GM19023 (cell line): ENCODE measurements around the gene QRICH2.
"Not testable (repeated sequence)": the region's sequence is repeated elsewhere in the genome, so short reads cannot be mapped to it uniquely, and the experiment has no call there.

Experiments
- ATAC-seq: cut with Tn5 transposase; IDR thresholded peaks from one replicate; pipeline ENCODE4 v1.9.1; 2021; ENCODE audit warnings: mild to moderate bottlenecking, moderate library complexity; ENCODE audit not compliant: unreplicated experiment

Gene QRICH2, protein sequence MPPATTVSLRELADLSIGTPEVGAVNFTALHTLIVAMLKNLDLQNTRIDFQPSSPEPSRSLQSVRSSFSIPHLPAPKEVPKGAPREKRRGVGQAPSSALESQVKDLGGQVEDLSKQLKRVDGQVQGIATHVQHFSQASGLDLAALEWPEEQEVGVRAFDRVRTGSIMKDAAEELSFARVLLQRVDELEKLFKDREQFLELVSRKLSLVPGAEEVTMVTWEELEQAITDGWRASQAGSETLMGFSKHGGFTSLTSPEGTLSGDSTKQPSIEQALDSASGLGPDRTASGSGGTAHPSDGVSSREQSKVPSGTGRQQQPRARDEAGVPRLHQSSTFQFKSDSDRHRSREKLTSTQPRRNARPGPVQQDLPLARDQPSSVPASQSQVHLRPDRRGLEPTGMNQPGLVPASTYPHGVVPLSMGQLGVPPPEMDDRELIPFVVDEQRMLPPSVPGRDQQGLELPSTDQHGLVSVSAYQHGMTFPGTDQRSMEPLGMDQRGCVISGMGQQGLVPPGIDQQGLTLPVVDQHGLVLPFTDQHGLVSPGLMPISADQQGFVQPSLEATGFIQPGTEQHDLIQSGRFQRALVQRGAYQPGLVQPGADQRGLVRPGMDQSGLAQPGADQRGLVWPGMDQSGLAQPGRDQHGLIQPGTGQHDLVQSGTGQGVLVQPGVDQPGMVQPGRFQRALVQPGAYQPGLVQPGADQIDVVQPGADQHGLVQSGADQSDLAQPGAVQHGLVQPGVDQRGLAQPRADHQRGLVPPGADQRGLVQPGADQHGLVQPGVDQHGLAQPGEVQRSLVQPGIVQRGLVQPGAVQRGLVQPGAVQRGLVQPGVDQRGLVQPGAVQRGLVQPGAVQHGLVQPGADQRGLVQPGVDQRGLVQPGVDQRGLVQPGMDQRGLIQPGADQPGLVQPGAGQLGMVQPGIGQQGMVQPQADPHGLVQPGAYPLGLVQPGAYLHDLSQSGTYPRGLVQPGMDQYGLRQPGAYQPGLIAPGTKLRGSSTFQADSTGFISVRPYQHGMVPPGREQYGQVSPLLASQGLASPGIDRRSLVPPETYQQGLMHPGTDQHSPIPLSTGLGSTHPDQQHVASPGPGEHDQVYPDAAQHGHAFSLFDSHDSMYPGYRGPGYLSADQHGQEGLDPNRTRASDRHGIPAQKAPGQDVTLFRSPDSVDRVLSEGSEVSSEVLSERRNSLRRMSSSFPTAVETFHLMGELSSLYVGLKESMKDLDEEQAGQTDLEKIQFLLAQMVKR (N-terminal part only)

DNA sequence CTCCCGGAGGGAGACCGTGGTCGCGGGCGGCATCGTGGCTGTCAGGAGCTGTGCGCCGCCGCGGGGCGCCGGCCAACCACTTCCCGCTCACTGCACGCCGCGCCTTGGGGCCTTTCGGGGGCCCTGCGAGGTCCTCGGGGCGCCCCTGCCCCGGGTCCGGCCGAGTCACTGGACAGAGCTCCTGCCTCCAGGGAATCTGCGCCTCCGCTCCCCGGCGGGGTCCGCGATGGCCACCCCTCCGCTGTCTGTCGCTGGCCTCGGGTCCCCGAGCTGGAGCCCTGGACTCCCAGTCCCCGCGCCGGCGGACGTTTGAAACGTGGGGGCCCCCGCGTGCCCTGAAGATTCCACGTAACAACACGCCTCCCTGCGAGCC is at the start of gene QRICH2:
Gene QRICH2 (minus strand): TSS at position 311 of the 373 bp plus-strand sequence. CDS start 278 bp downstream, at position 33.
- ATAC-seq, result no peak

- ATAC-seq, result no peak
Observed at GRCh38 chr17:76357597-76358158, 49.6 kb upstream of the QRICH2 start.

GRCh38 chr17:76356803-76357456 is 48.9 kb upstream of the QRICH2 start:
- ATAC-seq, result no peak

GRCh38 chr17:76354747-76355310 is 46.8 kb upstream of the QRICH2 start:
- ATAC-seq, result no peak

DNA sequence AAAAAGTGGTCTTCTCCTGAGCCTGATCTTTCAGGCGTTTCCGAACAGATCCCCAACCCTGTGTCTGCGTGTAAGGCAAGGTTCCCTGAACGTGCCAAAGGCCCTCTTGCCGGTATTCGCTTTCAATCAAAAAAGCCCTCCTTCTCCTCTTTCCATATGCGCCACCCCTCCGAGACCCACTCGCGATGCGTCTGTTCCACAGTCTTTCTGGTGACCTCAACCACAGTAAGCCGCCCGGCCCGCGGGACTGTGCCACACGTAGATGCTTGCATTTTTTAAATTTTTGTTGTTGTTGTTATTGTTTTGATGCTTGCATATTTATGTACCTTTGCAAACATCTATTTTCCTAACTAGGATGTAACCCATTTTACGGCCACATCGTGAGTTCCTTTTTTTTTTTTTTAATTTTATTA is 46.2 kb upstream of the QRICH2 start:
- ATAC-seq, result no peak

DNA sequence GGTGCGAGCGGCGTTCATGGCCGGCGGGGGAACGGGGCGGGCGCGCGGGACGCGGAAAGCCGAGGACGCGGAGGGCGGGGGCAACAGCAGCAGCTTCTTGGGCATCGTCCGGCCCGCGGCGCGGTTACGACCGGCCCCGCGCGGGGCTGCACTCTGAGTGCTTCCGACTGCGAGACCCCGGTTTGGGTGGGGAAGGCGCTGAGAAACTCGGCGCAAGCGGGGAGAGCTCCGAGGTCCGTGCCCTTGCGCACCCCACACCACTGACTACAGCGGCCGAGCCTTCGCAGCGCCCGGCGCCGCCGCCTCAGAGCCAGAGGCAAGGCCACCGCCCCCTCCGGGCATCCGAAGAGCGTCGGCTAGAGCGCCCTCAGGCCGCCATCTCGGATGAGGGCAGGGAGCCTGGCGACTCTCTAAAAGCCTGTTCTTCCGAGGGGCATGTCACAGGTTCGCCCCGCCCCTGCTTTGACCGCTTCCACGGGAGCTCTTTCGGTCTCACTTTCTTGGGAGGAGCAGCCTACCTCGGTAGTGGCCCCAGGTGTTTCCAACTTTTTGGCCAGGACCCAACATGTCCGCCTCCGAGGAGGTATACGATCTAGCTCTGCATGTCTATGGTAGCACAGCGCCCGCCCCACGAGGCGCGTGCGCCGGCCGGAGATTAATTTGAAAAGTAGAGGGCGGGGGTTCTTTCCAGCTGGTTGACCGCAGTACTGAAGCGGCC is 45.7 kb upstream of the QRICH2 start, which contains the start of gene PRPSAP1:
Gene PRPSAP1 (minus strand): TSS at position 318 of the 718 bp plus-strand sequence. CDS start 213 bp downstream, at position 105.
- ATAC-seq, result peak; percentile 91

- ATAC-seq, result peak; percentile 28
Observed at GRCh38 chr17:76353004-76353598, 45.0 kb upstream of the QRICH2 start.

- ATAC-seq, result no peak
Observed at GRCh38 chr17:76351526-76352071, 43.5 kb upstream of the QRICH2 start.

DNA sequence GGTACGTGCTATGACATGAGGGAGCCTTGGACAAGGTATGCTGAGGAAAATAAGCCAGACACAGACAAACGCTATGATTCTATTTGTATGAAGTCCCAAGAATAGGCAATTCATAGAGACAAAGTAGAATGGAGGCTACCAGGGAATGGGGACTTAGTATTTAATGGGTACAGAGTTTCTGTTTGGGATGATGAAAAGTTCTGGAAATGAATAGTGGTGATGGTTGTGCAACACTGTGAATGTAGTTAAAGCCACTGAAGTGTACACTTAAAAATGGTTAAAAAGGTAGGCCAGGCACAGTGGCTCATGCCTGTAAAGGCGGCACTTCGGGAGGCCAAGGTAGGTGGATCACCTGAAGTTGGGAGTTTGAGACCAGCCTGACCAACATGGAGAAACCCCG is 42.4 kb upstream of the QRICH2 start:
- ATAC-seq, result no peak

DNA sequence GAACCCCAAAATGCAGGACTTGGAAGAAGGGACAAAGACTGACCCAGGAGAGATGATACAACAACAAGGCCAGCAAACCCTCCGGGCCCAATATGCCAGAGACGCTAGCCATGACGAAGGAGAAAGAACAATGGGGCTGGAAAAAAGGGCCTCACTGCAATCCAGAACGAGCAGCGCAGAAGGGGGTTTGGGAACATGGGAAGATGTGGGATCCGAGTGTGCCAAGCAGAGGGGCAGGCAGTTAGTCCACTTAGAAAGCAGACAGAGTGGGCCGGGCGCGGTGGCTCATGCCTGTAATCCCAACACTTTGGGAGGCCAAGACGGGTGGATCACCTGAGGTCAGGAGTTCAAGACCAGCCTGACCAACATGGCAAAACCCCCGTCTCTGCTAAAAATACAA is 38.9 kb upstream of the QRICH2 start:
- not testable (repeated sequence) for ATAC-seq

- no peak for ATAC-seq
Observed at GRCh38 chr17:76345377-76345974, 37.4 kb upstream of the QRICH2 start.

DNA sequence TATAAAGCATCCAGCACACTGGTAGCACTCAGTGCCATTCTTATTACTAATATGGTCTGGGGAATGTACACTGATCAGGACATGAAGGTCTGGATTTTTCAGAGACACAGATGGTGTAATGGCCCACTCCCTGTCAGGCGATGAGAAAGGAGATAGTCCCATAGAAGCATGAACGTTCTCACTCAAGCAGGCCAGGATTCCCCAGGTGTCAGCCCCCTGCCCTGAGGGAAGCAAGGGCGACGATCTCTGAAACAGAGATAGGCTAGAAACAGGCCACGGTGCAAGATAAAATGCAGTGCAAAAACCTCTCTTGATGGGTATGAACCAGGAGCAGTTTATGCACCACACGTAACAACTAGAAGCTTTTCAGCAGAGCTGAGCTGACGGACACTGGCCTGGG is 35.0 kb upstream of the QRICH2 start:
- ATAC-seq, result no peak

DNA sequence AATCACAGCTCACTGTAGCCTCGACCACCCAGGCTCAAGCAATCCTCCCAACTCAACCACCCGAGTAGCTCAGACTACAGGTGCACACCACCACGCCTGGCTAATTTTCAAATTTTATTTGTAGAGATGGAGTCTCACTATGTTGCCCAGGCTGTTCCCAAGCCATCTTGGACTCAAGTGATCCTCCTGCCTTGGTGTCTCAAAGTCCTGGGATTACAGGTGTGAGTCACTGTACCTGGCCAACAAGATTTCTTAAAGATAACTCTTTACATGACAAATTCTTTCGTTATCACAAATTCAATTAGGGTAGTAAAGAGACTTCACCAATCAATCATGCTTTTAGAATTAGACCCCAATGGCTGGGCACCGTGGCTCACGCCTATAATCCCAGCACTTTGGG is 33.2 kb upstream of the QRICH2 start:
- ATAC-seq, result no peak

DNA sequence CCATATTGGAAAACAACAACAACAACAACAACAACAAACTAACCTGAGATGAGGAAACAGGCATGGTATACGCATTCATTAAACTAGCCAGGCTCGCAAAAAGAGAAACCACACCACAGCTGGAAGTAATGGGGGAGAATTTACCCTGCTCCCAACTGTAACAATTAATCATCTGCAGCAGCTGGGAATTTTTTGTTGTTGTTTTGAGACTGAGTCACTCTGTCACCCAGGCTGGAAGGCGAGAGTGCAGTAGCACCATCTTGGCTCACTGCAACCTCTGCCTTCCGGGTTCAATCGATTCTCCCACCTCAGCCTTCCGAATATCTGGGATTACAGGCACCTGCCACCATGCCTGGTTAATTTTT is 29.3 kb upstream of the QRICH2 start:
- ATAC-seq, result no peak

DNA sequence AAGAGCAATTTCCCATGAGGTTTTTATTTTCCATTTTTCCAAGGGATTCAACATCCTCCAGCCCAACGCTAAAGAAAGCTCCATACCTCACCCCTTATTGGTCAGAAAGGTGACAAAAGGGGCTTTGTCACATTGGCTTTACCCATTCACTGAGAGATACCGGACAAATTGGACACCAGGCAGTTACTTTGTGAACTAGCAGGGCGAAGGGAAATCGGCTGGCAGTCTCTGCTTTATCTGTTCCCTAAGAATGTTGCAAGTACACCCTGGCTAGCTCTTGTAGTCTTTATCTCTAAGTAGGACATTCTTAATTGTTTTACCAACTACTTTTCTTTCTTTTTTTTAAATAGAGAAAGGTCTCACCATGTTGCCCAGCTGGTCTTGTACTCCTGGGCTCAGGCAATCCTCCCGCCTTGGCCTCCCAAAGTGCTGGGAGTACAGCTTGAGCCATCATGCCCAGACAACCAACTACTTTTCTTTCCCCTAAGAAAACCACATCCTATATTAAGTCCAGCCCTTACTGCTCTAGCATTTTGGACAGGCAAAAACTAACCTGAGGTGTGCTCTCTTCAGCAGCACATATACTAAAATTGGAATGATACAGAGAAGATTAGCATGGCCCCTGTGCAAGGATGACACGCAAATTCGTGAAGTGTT is 28.8 kb upstream of the QRICH2 start:
- ATAC-seq, result no peak

- no peak for ATAC-seq
Observed at GRCh38 chr17:76335716-76336381, 27.8 kb upstream of the QRICH2 start.
